Peyer's patch (tissue), 4 donors: ENCODE results near the gene GMEB2. TPM values are rescaled to one million over a fixed set of nuclear protein-coding genes. Genes with fewer than 3 reads are reported as not detected.

ENCODE experiments used
- DNase-seq, 3 donors: peaks; one replicate each; pipeline ENCODE4 v3.0.0-alpha.2; 2017 to 2019
- H3K27ac ChIP-seq, 4 donors: fragments of 200-600 bp; sonication (generic); one replicate each; pipeline ENCODE4 v1.5.1; 2016 to 2019
- H3K27me3 ChIP-seq, 2 donors: fragments of 200-600 bp; sonication (generic); one replicate each; pipeline ENCODE4 v1.5.1; 2019
- H3K36me3 ChIP-seq, 3 donors: fragments of 200-600 bp; sonication (generic); one replicate each; pipeline ENCODE4 v1.5.1; 2016 to 2019
- H3K4me1 ChIP-seq, 4 donors: fragments of 200-600 bp; sonication (generic); one replicate each; pipeline ENCODE4 v1.5.1; 2016 to 2019
- H3K4me3 ChIP-seq, 4 donors: fragments of 200-600 bp; sonication (generic); 1 replicate in 3 of 4; 2 replicates in 1 of 4; pipeline ENCODE4 v1.5.1; 2016 to 2019; ENCODE audit warnings: mild to moderate bottlenecking in 1 of 4
- H3K9me3 ChIP-seq, 4 donors: fragments of 200-600 bp; sonication (generic); one replicate each; pipeline ENCODE4 v1.5.1; 2016 to 2019; ENCODE audit warnings: mild to moderate bottlenecking in 1 of 4
- CTCF ChIP-seq, 6 experiments: fragments of 450-650 bp in 4 of 6; fragments of 200-600 bp in 2 of 6; sonication (generic) in 1 of 6; IDR thresholded peaks; one replicate each; pipeline ENCODE4 v1.5.1; 2017 to 2019; ENCODE audit warnings: antibody characterized with exemption in 6 of 6, mild to moderate bottlenecking in 3 of 6, moderate library complexity in 1 of 6
- POLR2A ChIP-seq, 2 donors: fragments of 450-650 bp; IDR thresholded peaks; one replicate each; pipeline ENCODE4 v1.5.1; 2017; ENCODE audit warnings: antibody characterized with exemption in 2 of 2, mild to moderate bottlenecking in 2 of 2, moderate library complexity in 2 of 2
- total RNA-seq, 4 donors: library from RNA; depleted of rRNA; stranded (reverse); fragments of >200 nt; gene quantifications; one replicate each; pipeline ENCODE4 v1.1.0, GENCODE V29; 2016

GMEB2 gene
- total RNA-seq, 4 donors from 2014 or later, result 13.8 to 24.5 (median 17.1) TPM

GRCh38 chr20:63545814-63546213, 81.1 kb downstream of the GMEB2 start:
- Histone ChIP-seq H3K4me1 (peaks cover 0 to 37% (median 11%) of the 10 kb centered on the region in 4 donors), H3K4me3 (no peak overlapping the region), H3K27me3 (peaks cover 0 to 5% of the 10 kb centered on the region in 2 donors), H3K9me3 (no peaks in the 10 kb centered on the region), H3K27ac (peak overlapping the region in 2 of 4 donors; percentile 25 to 57), H3K36me3 (no peaks in the 10 kb centered on the region)
- TF ChIP-seq POLR2A (IDR thresholded peaks at IDR 0.05), result no peak
- no peak for TF ChIP-seq CTCF (IDR thresholded peaks at IDR 0.05)
- peak in 1 of 3 donors; percentile 40 for DNase-seq

- Histone ChIP-seq H3K4me1 (peaks cover 0 to 37% (median 11%) of the 10 kb centered on the region in 4 donors), H3K9me3 (no peaks in the 10 kb centered on the region), H3K4me3 (no peak overlapping the region), H3K27ac (peak overlapping the region in 2 of 4 donors; percentile 46 to 57), H3K27me3 (peaks cover 0 to 5% of the 10 kb centered on the region in 2 donors), H3K36me3 (no peaks in the 10 kb centered on the region)
- DNase-seq, result peak in 2 of 3 donors; percentile 75 to 76
- TF ChIP-seq POLR2A (IDR thresholded peaks at IDR 0.05), result no peak
- TF ChIP-seq CTCF (IDR thresholded peaks at IDR 0.05), result no peak
These were observed 81.9 kb downstream of the GMEB2 start for GRCh38 chr20:63544958-63545516.

- TF ChIP-seq POLR2A (IDR thresholded peaks at IDR 0.05), result no peak
- no peak for TF ChIP-seq CTCF (IDR thresholded peaks at IDR 0.05)
- H3K4me1 ChIP-seq, result peaks cover 0 to 37% (median 11%) of the 10 kb centered on the region in 4 donors
These were observed 82.5 kb downstream of the GMEB2 start for GRCh38 chr20:63544241-63544957.

GRCh38 chr20:63543733-63544132, 83.2 kb downstream of the GMEB2 start:
- no peak for DNase-seq
- no peak overlapping the region for H3K4me3 ChIP-seq
- peaks cover 0 to 40% (median 12%) of the 10 kb centered on the region in 4 donors for H3K4me1 ChIP-seq
- no peak for TF ChIP-seq POLR2A (IDR thresholded peaks at IDR 0.05)
- no peak for TF ChIP-seq CTCF (IDR thresholded peaks at IDR 0.05)
- H3K9me3 ChIP-seq, result no peaks in the 10 kb centered on the region
- H3K27ac ChIP-seq, result peak overlapping the region in 1 of 4 donors; percentile 75
- H3K36me3 ChIP-seq, result no peaks in the 10 kb centered on the region
- H3K27me3 ChIP-seq, result peaks cover 0 to 4% of the 10 kb centered on the region in 2 donors

More at GRCh38 chr20:63544241-63544957, 82.5 kb downstream of the GMEB2 start:
- Histone ChIP-seq H3K36me3 (no peaks in the 10 kb centered on the region), H3K27ac (peak overlapping the region in 1 of 4 donors; percentile 46), H3K27me3 (peaks cover 0 to 5% of the 10 kb centered on the region in 2 donors), H3K9me3 (no peaks in the 10 kb centered on the region), H3K4me3 (no peak overlapping the region)
- DNase-seq, result no peak

GRCh38 chr20:63543131-63543530, 83.8 kb downstream of the GMEB2 start:
- no peak for DNase-seq
- peak overlapping the region in 1 of 4 donors; percentile 75 for H3K27ac ChIP-seq
- peaks cover 2 to 40% (median 18%) of the 10 kb centered on the region in 4 donors for H3K4me1 ChIP-seq

More at GRCh38 chr20:63543131-63543530, 83.8 kb downstream of the GMEB2 start:
- no peak for TF ChIP-seq POLR2A (IDR thresholded peaks at IDR 0.05)
- TF ChIP-seq CTCF (IDR thresholded peaks at IDR 0.05), result no peak
- Histone ChIP-seq H3K27me3 (no peaks in the 10 kb centered on the region), H3K4me3 (no peak overlapping the region), H3K9me3 (no peaks in the 10 kb centered on the region), H3K36me3 (no peaks in the 10 kb centered on the region)
